ENCODE measurements around the gene BRD3OS. TPM values are rescaled to one million over a fixed set of nuclear protein-coding genes. Genes with fewer than 3 reads are reported as not detected.

Gene BRD3OS
- total and polyA plus RNA-seq, 4 experiments from 2014 or later = 18.3 to 33.1 (median 19.9) TPM

GRCh38 chr9:134002796-134003195 is 22.5 kb upstream of the BRD3OS start:
- ChIA-PET CTCF (ENCODE audit: partially characterized antibody) (no interaction called here), POLR2A (ENCODE audit: partially characterized antibody) (no interaction called here)
- Mint-ChIP-seq H3K27me3 (peaks cover 2 to 14% of the 10 kb centered on the region in 2 donors), H3K9me3 (no peaks in the 10 kb centered on the region), H3K4me1 (no peaks in the 10 kb centered on the region), H3K4me3 (no peak overlapping the region), H3K27ac (no peak overlapping the region), H3K36me3 (no peaks in the 10 kb centered on the region)
- intact Hi-C loops (cut with micrococcal nuclease) = no loop called here
- Histone ChIP-seq H3K9me3 (ENCODE audit: control insufficient read depth in 1 of 2, low read length in 2 of 2) (no peaks in the 10 kb centered on the region), H3K27ac (ENCODE audit: low read depth, low read length) (no peak overlapping the region), H3K36me3 (ENCODE audit: insufficient read depth, low read length) (no peaks in the 10 kb centered on the region), H3K27me3 (ENCODE audit: insufficient read depth, low read length) (no peaks in the 10 kb centered on the region), H3K4me1 (ENCODE audit: insufficient read depth, low read length) (no peaks in the 10 kb centered on the region), H3K4me3 (ENCODE audit: low read length in 2 of 2) (no peak overlapping the region)
- DNase-seq = no peak

DNA sequence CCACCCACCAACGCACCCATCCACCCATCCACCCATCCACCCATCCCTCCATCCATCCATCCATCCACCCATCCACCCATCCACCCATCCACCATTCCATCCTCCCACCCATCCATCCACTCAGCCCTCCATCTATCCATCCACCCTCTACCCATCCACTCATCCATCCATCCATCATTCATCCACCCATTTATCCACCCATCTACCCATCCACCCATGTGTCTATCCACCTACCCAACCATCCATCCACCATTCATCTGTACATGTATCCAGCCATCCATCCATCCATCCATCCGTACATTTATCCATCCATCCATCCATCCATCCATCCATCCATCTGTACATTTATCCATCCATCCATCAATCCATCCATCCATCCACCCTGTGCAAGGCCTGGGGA is 22.0 kb upstream of the BRD3OS start:
- no peaks in the 10 kb centered on the region for H3K4me1 ChIP-seq (ENCODE audit: insufficient read depth, low read length)
- intact Hi-C loops (cut with micrococcal nuclease) = no loop called here
- no peak overlapping the region for H3K27ac ChIP-seq (ENCODE audit: low read depth, low read length)
- H3K27me3 Mint-ChIP-seq = peaks cover 2 to 14% of the 10 kb centered on the region in 2 donors
- no peaks in the 10 kb centered on the region for H3K9me3 Mint-ChIP-seq
- H3K4me3 Mint-ChIP-seq = no peak overlapping the region
- H3K9me3 ChIP-seq (ENCODE audit: control insufficient read depth in 1 of 2, low read length in 2 of 2) = no peaks in the 10 kb centered on the region
- H3K4me3 ChIP-seq (ENCODE audit: low read length in 2 of 2) = no peak overlapping the region
- CTCF ChIA-PET (ENCODE audit: partially characterized antibody) = interaction anchor here (1.9 kb wide), 1 partner anchor 9 kb away, joined by 6 read pairs; no protein-coding TSS in a partner anchor
- DNase-seq = no peak
- H3K27ac Mint-ChIP-seq = no peak overlapping the region
- no peaks in the 10 kb centered on the region for H3K4me1 Mint-ChIP-seq
- no peaks in the 10 kb centered on the region for H3K36me3 ChIP-seq (ENCODE audit: insufficient read depth, low read length)
- POLR2A ChIA-PET (ENCODE audit: partially characterized antibody) = no interaction called here
- H3K36me3 Mint-ChIP-seq = no peaks in the 10 kb centered on the region
- H3K27me3 ChIP-seq (ENCODE audit: insufficient read depth, low read length) = no peaks in the 10 kb centered on the region

DNA sequence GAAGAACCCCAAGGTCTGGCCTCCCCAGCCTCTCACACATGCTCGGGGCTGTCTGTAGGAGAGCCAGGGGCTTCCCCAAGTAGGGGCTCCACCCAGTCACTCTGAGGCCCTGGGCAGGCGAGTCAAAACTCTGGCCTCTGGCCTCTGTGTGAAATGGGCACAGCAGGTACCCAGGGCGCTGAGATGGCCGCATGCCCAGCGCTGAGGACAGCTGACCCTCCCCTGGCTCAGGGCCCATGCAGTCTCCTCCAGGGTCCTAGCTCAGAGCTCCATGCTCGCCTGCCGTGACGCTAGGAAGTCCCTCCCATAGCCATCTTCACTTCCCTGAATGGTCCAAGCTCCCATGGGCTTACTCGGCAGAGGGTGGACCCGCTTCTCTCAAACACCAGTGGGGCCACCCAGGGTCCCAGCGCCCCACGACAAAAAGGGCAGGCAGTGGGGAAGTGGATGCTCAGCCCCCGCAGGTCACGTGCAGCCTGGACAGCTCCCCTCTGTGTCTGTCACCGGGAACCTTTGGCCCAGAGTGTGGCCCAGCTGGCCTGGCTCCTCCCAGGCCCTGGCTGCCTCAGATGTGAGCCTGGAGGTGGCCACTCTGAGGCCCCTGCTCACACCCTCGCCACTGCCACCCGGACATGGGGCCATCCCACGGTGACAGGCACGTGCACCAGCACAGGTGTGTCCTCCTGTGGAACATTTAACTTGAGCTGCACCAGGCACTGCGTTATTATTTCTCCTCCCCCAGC is 21.0 kb upstream of the BRD3OS start:
- no peaks in the 10 kb centered on the region for H3K36me3 ChIP-seq (ENCODE audit: insufficient read depth, low read length)

DNA sequence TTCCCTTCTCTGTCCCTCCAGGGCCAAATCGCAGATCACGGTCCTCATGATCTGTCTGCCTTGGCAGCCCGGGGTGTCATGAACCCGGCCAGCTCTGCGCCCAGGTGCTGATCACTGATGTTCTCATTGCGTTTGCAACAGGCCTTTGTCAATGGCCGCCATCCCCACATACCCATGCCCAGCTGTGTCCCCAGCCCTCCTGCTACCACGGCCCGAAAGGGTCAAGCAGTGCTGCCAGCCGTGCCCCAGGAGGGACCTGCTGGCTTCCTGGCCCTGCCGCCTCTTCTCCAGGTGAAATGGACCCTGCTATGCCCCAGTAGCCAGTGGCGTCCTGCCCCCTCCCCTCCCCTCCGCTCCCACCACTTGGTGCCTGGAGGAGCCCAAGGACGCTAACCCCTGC is 20.4 kb upstream of the BRD3OS start:
- CTCF ChIA-PET (ENCODE audit: partially characterized antibody) = interaction anchor here (1.0 to 1.9 kb wide), 2 partner anchors 11 to 222 kb away, joined by 3 to 6 read pairs; no protein-coding TSS in a partner anchor
- H3K36me3 ChIP-seq (ENCODE audit: insufficient read depth, low read length) = no peaks in the 10 kb centered on the region
- no peak for DNase-seq
- no peaks in the 10 kb centered on the region for H3K36me3 Mint-ChIP-seq
- H3K4me3 ChIP-seq (ENCODE audit: low read length in 2 of 2) = no peak overlapping the region
- no peak overlapping the region for H3K27ac ChIP-seq (ENCODE audit: low read depth, low read length)
- H3K4me3 Mint-ChIP-seq = no peak overlapping the region
- H3K27me3 Mint-ChIP-seq = peaks cover 2 to 14% of the 10 kb centered on the region in 2 donors
- no peaks in the 10 kb centered on the region for H3K9me3 ChIP-seq (ENCODE audit: control insufficient read depth in 1 of 2, low read length in 2 of 2)
- H3K4me1 ChIP-seq (ENCODE audit: insufficient read depth, low read length) = no peaks in the 10 kb centered on the region
- intact Hi-C loops (cut with micrococcal nuclease) = no loop called here
- H3K4me1 Mint-ChIP-seq = no peaks in the 10 kb centered on the region
- POLR2A ChIA-PET (ENCODE audit: partially characterized antibody) = no interaction called here
- no peaks in the 10 kb centered on the region for H3K9me3 Mint-ChIP-seq
- H3K27me3 ChIP-seq (ENCODE audit: insufficient read depth, low read length) = no peaks in the 10 kb centered on the region
- H3K27ac Mint-ChIP-seq = no peak overlapping the region

More for the DNA sequence above, 21.0 kb upstream of the BRD3OS start:
- POLR2A ChIA-PET (ENCODE audit: partially characterized antibody) = interaction anchor here (0.6 kb wide), 1 partner anchor 486 kb away, joined by 3 read pairs; no protein-coding TSS in a partner anchor
- no peak overlapping the region for H3K27ac Mint-ChIP-seq
- H3K9me3 Mint-ChIP-seq = no peaks in the 10 kb centered on the region
- intact Hi-C loops (cut with micrococcal nuclease) = no loop called here
- no peaks in the 10 kb centered on the region for H3K4me1 Mint-ChIP-seq
- Histone ChIP-seq H3K27me3 (ENCODE audit: insufficient read depth, low read length) (no peaks in the 10 kb centered on the region), H3K27ac (ENCODE audit: low read depth, low read length) (no peak overlapping the region), H3K9me3 (ENCODE audit: control insufficient read depth in 1 of 2, low read length in 2 of 2) (no peaks in the 10 kb centered on the region), H3K4me1 (ENCODE audit: insufficient read depth, low read length) (no peaks in the 10 kb centered on the region), H3K4me3 (ENCODE audit: low read length in 2 of 2) (no peak overlapping the region)
- DNase-seq = no peak
- no peaks in the 10 kb centered on the region for H3K36me3 Mint-ChIP-seq
- H3K4me3 Mint-ChIP-seq = no peak overlapping the region
- H3K27me3 Mint-ChIP-seq = peaks cover 2 to 14% of the 10 kb centered on the region in 2 donors
- CTCF ChIA-PET (ENCODE audit: partially characterized antibody) = interaction anchor here (1.9 kb wide), 1 partner anchor 10 kb away, joined by 6 read pairs; no protein-coding TSS in a partner anchor

DNA sequence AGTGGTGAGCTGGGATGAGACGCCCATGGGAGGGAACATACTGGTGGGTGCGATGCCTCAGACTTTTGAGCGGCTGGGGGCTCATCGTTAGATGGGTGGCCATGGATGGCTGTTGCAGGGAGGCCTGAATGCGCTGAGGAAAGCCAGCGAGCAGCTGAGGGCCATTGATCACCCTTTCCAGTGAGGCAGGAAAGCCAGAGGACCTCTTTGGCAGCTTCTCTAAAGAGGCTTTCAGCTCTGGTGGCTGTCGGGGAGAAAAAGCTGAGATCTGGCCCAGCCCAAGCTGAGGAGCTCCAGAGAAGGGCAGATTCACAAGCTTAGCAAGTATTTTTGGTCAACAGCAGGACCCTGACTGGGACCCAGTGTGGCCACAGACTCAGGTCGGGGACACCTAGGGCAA is 19.9 kb upstream of the BRD3OS start:
- intact Hi-C loops (cut with micrococcal nuclease) = no loop called here
- H3K9me3 Mint-ChIP-seq = no peaks in the 10 kb centered on the region
- H3K9me3 ChIP-seq (ENCODE audit: control insufficient read depth in 1 of 2, low read length in 2 of 2) = no peaks in the 10 kb centered on the region
- CTCF ChIA-PET (ENCODE audit: partially characterized antibody) = interaction anchor here (1.0 kb wide), 1 partner anchor 223 kb away, joined by 3 read pairs; no protein-coding TSS in a partner anchor
- no peaks in the 10 kb centered on the region for H3K36me3 ChIP-seq (ENCODE audit: insufficient read depth, low read length)
- H3K4me1 ChIP-seq (ENCODE audit: insufficient read depth, low read length) = no peaks in the 10 kb centered on the region
- no peak overlapping the region for H3K4me3 ChIP-seq (ENCODE audit: low read length in 2 of 2)
- POLR2A ChIA-PET (ENCODE audit: partially characterized antibody) = no interaction called here
- no peak overlapping the region for H3K4me3 Mint-ChIP-seq
- H3K36me3 Mint-ChIP-seq = no peaks in the 10 kb centered on the region
- peaks cover 2 to 14% of the 10 kb centered on the region in 2 donors for H3K27me3 Mint-ChIP-seq
- H3K27ac ChIP-seq (ENCODE audit: low read depth, low read length) = no peak overlapping the region
- no peak overlapping the region for H3K27ac Mint-ChIP-seq
- no peaks in the 10 kb centered on the region for H3K27me3 ChIP-seq (ENCODE audit: insufficient read depth, low read length)
- no peak for DNase-seq
- no peaks in the 10 kb centered on the region for H3K4me1 Mint-ChIP-seq

DNA sequence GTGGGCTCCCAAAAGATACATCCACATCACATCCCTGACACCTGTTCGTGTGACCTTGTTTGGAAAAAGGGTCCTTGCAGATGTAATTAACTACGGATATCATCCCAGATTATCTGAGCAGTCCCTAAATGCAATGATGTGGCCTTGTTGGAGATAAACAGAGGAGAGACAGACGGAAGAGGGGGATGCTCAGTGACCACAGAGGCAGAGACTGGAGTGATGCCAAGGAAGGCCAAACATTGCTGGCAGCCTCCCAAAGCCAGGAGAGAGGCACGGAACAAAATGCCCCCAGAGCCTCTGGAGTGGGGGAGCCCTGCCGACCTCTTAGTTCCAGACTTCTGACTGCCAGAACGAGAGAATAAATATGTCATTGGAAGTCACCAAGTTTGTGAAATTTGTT is 18.1 kb upstream of the BRD3OS start:
- intact Hi-C loops (cut with micrococcal nuclease) = no loop called here
- POLR2A ChIA-PET (ENCODE audit: partially characterized antibody) = no interaction called here
- H3K36me3 ChIP-seq (ENCODE audit: insufficient read depth, low read length) = no peaks in the 10 kb centered on the region

DNA sequence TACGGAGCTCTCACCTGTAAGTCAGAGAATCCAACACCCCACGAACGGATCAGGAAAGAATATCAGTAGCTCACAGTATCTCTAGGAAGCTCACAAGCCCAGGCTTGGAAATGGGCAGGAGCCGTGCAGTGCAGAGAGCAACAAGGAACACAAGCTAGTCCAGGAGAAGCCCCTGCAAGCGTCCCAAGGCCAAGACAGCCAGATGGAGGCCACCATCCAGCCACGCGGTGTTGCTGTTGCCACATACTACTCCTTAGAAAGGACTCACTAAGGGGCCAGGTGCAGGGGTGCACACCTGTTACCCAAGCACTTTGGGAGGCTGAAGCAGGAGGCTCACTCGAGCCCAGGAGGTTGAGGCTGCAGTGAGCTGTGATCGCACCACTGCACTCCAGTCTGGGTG is 17.7 kb upstream of the BRD3OS start:
- H3K9me3 Mint-ChIP-seq = peaks cover 0 to 3% (median 0%) of the 10 kb centered on the region in 8 donors
- H3K4me3 ChIP-seq (ENCODE audit: low read length in 2 of 2) = no peak overlapping the region
- no peak overlapping the region for H3K27ac Mint-ChIP-seq
- POLR2A ChIA-PET (ENCODE audit: partially characterized antibody) = no interaction called here
- CTCF ChIA-PET (ENCODE audit: partially characterized antibody) = no interaction called here
- H3K27me3 Mint-ChIP-seq = peaks cover 2 to 6% of the 10 kb centered on the region in 2 donors
- H3K9me3 ChIP-seq (ENCODE audit: control insufficient read depth in 1 of 2, low read length in 2 of 2) = no peaks in the 10 kb centered on the region
- DNase-seq = no peak
- no peak overlapping the region for H3K4me3 Mint-ChIP-seq
- no peaks in the 10 kb centered on the region for H3K36me3 Mint-ChIP-seq
- no peaks in the 10 kb centered on the region for H3K4me1 Mint-ChIP-seq
- H3K27me3 ChIP-seq (ENCODE audit: insufficient read depth, low read length) = no peaks in the 10 kb centered on the region
- no peak overlapping the region for H3K27ac ChIP-seq (ENCODE audit: low read depth, low read length)
- no peaks in the 10 kb centered on the region for H3K36me3 ChIP-seq (ENCODE audit: insufficient read depth, low read length)
- H3K4me1 ChIP-seq (ENCODE audit: insufficient read depth, low read length) = no peaks in the 10 kb centered on the region
- intact Hi-C loops (cut with micrococcal nuclease) = no loop called here

More for the DNA sequence above, 18.1 kb upstream of the BRD3OS start:
- H3K27me3 ChIP-seq (ENCODE audit: insufficient read depth, low read length) = no peaks in the 10 kb centered on the region
- H3K9me3 ChIP-seq (ENCODE audit: control insufficient read depth in 1 of 2, low read length in 2 of 2) = no peaks in the 10 kb centered on the region
- CTCF ChIA-PET (ENCODE audit: partially characterized antibody) = no interaction called here
- Mint-ChIP-seq H3K27me3 (peaks cover 2 to 8% of the 10 kb centered on the region in 2 donors), H3K27ac (peak overlapping the region in 1 of 7 donors; percentile 23), H3K4me3 (no peak overlapping the region), H3K36me3 (no peaks in the 10 kb centered on the region), H3K4me1 (no peaks in the 10 kb centered on the region), H3K9me3 (peaks cover 0 to 3% (median 0%) of the 10 kb centered on the region in 8 donors)
- H3K4me3 ChIP-seq (ENCODE audit: low read length in 2 of 2) = no peak overlapping the region
- H3K4me1 ChIP-seq (ENCODE audit: insufficient read depth, low read length) = no peaks in the 10 kb centered on the region
- no peak overlapping the region for H3K27ac ChIP-seq (ENCODE audit: low read depth, low read length)
- DNase-seq = no peak
